ENCODE measurements around the gene C2CD2L.

- TF ChIP-seq POLR2AphosphoS5 (IDR thresholded peaks at IDR 0.05) (no peak), CTCF (IDR thresholded peaks at IDR 0.05) (no peak)
Observed at GRCh38 chr11:119116601-119117000, 9.5 kb downstream of the C2CD2L start.
